WERI-Rb-1 (cell line): Measurements from ENCODE around the gene TRPM8.

Experiments used
- DNase-seq: peaks from one replicate; pipeline ENCODE4 v3.0.0-alpha.2; 2020
- H3K27ac ChIP-seq: fragments of 250-450 bp; sonication (Bioruptor Pico); 2 replicates; pipeline ENCODE4 v1.5.1; 2020; ENCODE audit warnings: mild to moderate bottlenecking, moderate library complexity
- H3K27me3 ChIP-seq: fragments of 250-450 bp; sonication (Bioruptor Pico); 2 replicates; pipeline ENCODE4 v1.5.1; 2021; ENCODE audit warnings: mild to moderate bottlenecking, low read depth, moderate library complexity; ENCODE audit not compliant: insufficient read depth, severe bottlenecking
- H3K36me3 ChIP-seq: fragments of 250-450 bp; sonication (Bioruptor Pico); 2 replicates; pipeline ENCODE4 v1.5.1; 2020; ENCODE audit warnings: mild to moderate bottlenecking, moderate library complexity
- H3K4me3 ChIP-seq: 2 replicates; pipeline ENCODE4 v1.5.1; 2011; ENCODE audit warnings: low read depth, mild to moderate bottlenecking, control low read depth, low read length
- H3K9me3 ChIP-seq: fragments of 250-450 bp; sonication (Bioruptor Pico); 2 replicates; pipeline ENCODE4 v1.5.1; 2021; ENCODE audit warnings: mild to moderate bottlenecking, moderate library complexity; ENCODE audit not compliant: severe bottlenecking
- TF ChIP-seq, protein P1 (sequence below): IDR thresholded peaks from 2 replicates; pipeline ENCODE4 v1.5.1; 2011; ENCODE audit warnings: low read depth, mild to moderate bottlenecking, control low read depth, inconsistent platforms, low read length

TRPM8 gene

GRCh38 chr2:234051374-234052070 is 134.3 kb downstream of the TRPM8 start:
- TF ChIP-seq, protein P1, sequence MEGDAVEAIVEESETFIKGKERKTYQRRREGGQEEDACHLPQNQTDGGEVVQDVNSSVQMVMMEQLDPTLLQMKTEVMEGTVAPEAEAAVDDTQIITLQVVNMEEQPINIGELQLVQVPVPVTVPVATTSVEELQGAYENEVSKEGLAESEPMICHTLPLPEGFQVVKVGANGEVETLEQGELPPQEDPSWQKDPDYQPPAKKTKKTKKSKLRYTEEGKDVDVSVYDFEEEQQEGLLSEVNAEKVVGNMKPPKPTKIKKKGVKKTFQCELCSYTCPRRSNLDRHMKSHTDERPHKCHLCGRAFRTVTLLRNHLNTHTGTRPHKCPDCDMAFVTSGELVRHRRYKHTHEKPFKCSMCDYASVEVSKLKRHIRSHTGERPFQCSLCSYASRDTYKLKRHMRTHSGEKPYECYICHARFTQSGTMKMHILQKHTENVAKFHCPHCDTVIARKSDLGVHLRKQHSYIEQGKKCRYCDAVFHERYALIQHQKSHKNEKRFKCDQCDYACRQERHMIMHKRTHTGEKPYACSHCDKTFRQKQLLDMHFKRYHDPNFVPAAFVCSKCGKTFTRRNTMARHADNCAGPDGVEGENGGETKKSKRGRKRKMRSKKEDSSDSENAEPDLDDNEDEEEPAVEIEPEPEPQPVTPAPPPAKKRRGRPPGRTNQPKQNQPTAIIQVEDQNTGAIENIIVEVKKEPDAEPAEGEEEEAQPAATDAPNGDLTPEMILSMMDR: no peak
- Histone ChIP-seq H3K27ac (no peak overlapping the region), H3K9me3 (no peaks in the 10 kb centered on the region), H3K27me3 (no peaks in the 10 kb centered on the region), H3K4me3 (no peak overlapping the region), H3K36me3 (no peaks in the 10 kb centered on the region)
- DNase-seq: no peak

DNA sequence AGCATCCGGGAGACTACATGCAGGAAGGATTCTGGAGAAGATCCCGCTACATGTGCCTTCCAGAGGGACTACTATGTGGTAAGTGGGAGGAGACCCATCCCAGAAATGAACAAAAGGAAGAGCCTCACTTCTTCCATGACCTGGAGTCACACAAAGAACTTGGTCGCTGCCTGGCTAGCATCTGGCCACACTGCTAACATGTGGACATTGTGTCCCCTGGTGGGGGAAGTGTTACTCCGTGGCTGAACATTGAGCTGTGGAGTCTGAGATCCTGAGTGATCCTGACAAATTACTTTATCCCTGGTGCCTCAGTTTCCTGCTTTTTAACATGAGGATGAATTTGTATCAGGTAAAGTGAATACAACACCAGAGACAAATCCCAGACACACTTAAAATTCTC is 141.7 kb downstream of the TRPM8 start:
- H3K36me3 ChIP-seq: no peaks in the 10 kb centered on the region

GRCh38 chr2:234060236-234060635 is 143.1 kb downstream of the TRPM8 start:
- Histone ChIP-seq H3K36me3 (no peaks in the 10 kb centered on the region), H3K27ac (no peak overlapping the region)
- DNase-seq: no peak

More for the DNA sequence above, 141.7 kb downstream of the TRPM8 start:
- H3K9me3 ChIP-seq: no peaks in the 10 kb centered on the region
- no peaks in the 10 kb centered on the region for H3K27me3 ChIP-seq
- no peak for DNase-seq
- TF ChIP-seq, protein P1: 0 out of 2 replicates have a peak, but pooled peaks have one; percentile 9
- H3K4me3 ChIP-seq: no peak overlapping the region
- no peak overlapping the region for H3K27ac ChIP-seq

DNA sequence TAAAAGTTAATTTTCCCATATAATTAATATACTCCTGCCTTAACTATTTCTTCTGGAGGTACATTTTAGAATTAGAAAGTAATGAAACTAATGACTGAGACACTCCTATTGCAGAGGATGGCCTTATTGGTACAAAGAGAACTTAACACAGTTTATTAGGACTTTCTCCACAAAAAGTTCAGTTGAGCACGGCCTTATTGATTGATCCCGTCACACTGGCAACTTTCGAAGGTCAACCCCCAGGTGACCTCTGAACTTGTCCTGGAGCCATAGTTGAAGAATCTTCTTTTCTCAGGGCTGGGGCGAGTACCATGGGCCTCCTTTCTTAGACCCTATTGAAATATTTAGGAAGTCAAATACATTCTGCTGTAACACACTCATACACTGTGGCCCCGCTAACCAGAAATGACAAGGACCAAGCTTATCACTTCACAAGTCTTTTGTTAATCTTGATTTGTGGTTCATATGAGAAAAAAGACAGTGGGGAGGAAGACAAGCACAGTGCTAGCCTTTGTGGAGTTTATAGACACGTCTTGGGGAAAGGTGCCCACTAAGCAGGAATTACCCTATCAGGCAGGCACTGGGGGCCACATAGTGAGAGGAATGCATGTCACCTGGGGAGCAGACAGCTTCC is 144.6 kb downstream of the TRPM8 start:
- Histone ChIP-seq H3K4me3 (no peak overlapping the region), H3K27ac (no peak overlapping the region), H3K27me3 (no peaks in the 10 kb centered on the region), H3K9me3 (no peaks in the 10 kb centered on the region), H3K36me3 (no peaks in the 10 kb centered on the region)
- no peak for DNase-seq
- TF ChIP-seq, protein P1: no peak

More at GRCh38 chr2:234060236-234060635, 143.1 kb downstream of the TRPM8 start:
- Histone ChIP-seq H3K4me3 (no peak overlapping the region), H3K27me3 (no peaks in the 10 kb centered on the region), H3K9me3 (no peaks in the 10 kb centered on the region)
- TF ChIP-seq, protein P1: no peak

DNA sequence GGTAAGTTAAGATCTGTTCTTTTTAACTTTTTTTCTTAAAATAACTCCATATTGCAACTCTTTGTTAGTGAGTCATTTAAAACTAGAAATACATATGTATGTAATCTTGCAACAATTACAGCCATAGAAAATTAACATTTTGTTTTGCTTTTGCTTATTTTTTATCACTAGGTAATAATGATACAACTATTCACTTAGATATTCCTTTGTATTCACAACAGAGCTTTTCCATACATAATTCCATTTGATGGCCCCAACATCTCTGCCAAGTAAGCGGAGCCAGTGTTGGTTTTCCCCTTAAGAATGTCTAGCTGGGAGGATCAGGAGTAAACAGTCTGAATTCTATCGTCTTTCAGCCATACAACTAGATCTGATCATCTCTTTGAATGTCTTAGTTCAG is 149.4 kb downstream of the TRPM8 start:
- DNase-seq: no peak
- no peaks in the 10 kb centered on the region for H3K27me3 ChIP-seq

More for the DNA sequence above, 149.4 kb downstream of the TRPM8 start:
- H3K27ac ChIP-seq: no peak overlapping the region
- no peak overlapping the region for H3K4me3 ChIP-seq
- H3K36me3 ChIP-seq: no peaks in the 10 kb centered on the region
- TF ChIP-seq, protein P1: no peak
- H3K9me3 ChIP-seq: no peaks in the 10 kb centered on the region
